Thymus (tissue), 11 donors: ENCODE measurements around the gene GPR35. TPM values are rescaled to one million over a fixed set of nuclear protein-coding genes. Genes with fewer than 3 reads are reported as not detected.

Source experiments
- DNase-seq, 9 donors: peaks; one replicate each; pipeline ENCODE4 v3.0.0-alpha.2; 2013; ENCODE audit warnings: low spot score in 9 of 9, low read depth in 6 of 9, missing footprints in 1 of 9
- H3K27ac ChIP-seq, 2 donors: one replicate each; pipeline ENCODE4 v1.5.1; 2013; ENCODE audit warnings: control low read depth in 1 of 2, low read depth in 1 of 2, low read length in 1 of 2, mild to moderate bottlenecking in 1 of 2, moderate library complexity in 1 of 2
- H3K27me3 ChIP-seq, 2 donors: one replicate each; pipeline ENCODE4 v1.5.1; 2013; ENCODE audit warnings: low read length in 1 of 2; ENCODE audit not compliant: control insufficient read depth in 2 of 2, insufficient read depth in 1 of 2
- H3K36me3 ChIP-seq, 2 donors: one replicate each; pipeline ENCODE4 v1.5.1; 2013; ENCODE audit warnings: low read length in 1 of 2, mild to moderate bottlenecking in 1 of 2, moderate library complexity in 1 of 2; ENCODE audit not compliant: control insufficient read depth in 2 of 2, insufficient read depth in 2 of 2
- H3K4me1 ChIP-seq, 2 donors: one replicate each; pipeline ENCODE4 v1.5.1; 2013; ENCODE audit warnings: low read length in 2 of 2; ENCODE audit not compliant: control insufficient read depth in 2 of 2, insufficient read depth in 2 of 2
- H3K4me3 ChIP-seq, 2 donors: one replicate each; pipeline ENCODE4 v1.5.1; 2013; ENCODE audit warnings: low read length in 2 of 2, control low read depth in 1 of 2, mild to moderate bottlenecking in 1 of 2
- H3K9me3 ChIP-seq, 2 donors: one replicate each; pipeline ENCODE4 v1.5.1; 2013; ENCODE audit warnings: low read length in 1 of 2, mild to moderate bottlenecking in 1 of 2; ENCODE audit not compliant: control insufficient read depth in 2 of 2, insufficient read depth in 1 of 2
- WGBS: extraction: QIAGEN DNeasy Blood & Tissue Kit; methylation state at CpG from one replicate; pipeline ENCODE4 v1.1.7; 2013; 5-methylcytosine and 5-hydroxymethylcytosine counted together
- polyA plus RNA-seq: library from polyadenylated mRNA; stranded (reverse); fragments of 200-250 nt; gene quantifications from one replicate; pipeline ENCODE4 v1.2.3, GENCODE V29; 2013
- total RNA-seq: library from RNA; stranded (reverse); fragments of 120-200 nt; gene quantifications from one replicate; pipeline ENCODE4 v1.2.4, GENCODE V29; 2013
- donor health status: healthy.

The GPR35 gene
- total and polyA plus RNA-seq, 2 donors, result 5.9 to 21.8 TPM

- Histone ChIP-seq H3K4me3 (no peak overlapping the region), H3K4me1 (peaks cover 0 to 63% of the 10 kb centered on the region in 2 donors), H3K27ac (no peak overlapping the region), H3K36me3 (no peaks in the 10 kb centered on the region), H3K9me3 (no peaks in the 10 kb centered on the region), H3K27me3 (no peaks in the 10 kb centered on the region)
- 66% methylated on average over 24 of the region's 24 CpGs for WGBS
- DNase-seq, result no peak
These were observed 1.0 kb upstream of the GPR35 start for GRCh38 chr2:240624011-240624949.

DNA sequence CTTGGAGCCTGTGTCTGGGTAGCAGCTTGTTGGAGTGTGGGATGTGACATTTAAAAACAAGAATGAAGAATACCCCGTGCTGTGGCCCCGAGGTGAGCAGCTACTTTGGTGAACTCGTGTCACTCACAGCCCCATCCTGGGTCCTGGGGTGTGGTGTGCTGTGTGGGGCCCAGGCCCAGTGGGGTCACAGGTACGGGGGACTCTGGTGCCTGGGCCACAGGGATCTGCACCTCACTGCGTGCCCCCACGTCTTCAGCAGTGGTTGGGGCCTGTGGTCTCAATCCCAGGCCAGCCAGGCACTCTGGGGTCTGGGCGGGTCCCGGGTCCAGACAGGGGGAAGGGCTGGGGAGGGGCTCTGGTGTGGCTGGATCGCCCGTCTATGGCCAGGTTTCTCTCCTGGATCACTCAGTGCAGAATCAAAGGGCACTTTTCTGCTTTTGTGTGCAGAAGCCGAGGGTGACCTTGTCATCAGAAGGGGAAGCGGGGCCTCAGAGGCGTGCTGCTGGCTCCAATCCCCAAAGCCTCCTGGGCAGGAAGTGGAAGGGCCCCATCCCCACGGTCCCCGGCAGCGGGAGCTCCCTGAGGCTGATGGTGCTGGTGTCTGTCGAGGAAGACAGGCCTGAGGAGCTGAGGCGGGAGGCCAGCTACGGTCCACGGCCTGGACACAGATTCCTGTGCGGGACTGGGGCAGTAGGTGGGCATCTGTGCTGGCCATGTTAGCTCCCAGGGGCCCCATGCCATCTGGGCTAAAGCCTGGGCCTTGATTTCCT lies 1.4 kb downstream of the GPR35 start:
- H3K27ac ChIP-seq, result peak overlapping the region in 1 of 2 donors; percentile 4
- 47% methylated on average over 21 of the region's 21 CpGs for WGBS
- H3K4me1 ChIP-seq, result peaks cover 0 to 47% of the 10 kb centered on the region in 2 donors
- H3K9me3 ChIP-seq, result peaks cover 0 to 3% of the 10 kb centered on the region in 2 donors
- H3K36me3 ChIP-seq, result no peaks in the 10 kb centered on the region
- H3K27me3 ChIP-seq, result no peaks in the 10 kb centered on the region
- H3K4me3 ChIP-seq, result no peak overlapping the region
- peak in 4 of 9 donors; percentile 15 to 53 (median 36) for DNase-seq

DNA sequence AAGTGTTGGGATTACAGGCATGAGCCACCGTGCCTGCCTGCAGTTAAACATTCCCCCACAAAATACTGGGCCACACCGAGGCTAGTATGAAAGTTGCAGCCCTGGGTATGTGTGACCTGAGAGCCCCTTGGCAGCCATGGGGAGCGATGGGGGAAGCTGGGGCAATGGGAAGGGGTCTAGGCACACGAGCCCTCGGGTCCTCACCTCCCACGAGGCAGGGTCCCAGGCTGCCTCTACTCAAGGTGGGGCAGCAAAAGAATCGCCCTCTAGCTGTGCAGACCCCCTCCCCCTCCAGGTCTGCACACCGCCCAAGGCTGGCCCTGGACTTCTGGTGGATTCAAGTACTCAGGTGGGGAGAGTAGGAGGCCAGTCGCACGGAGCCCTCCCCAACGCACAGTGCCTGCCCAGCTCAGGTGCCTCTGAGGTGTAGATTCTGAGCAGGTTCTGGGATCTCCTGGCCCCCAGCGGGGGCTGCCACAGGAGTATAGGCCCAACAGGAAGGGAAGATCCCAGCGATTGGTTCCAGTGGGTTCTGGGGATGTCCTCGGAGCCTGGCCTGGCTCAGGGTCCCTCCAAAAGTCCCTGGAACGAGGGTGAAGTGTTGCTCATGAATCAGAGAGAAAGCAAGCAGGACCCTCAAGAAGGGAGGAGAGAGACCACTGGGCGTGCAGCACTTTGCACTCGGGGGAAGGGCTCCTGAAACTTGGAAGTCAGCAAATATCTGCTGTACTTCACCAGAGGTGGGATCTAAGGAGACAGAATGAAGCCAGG lies 2.6 kb downstream of the GPR35 start:
- Histone ChIP-seq H3K4me1 (peaks cover 0 to 35% of the 10 kb centered on the region in 2 donors), H3K36me3 (no peaks in the 10 kb centered on the region), H3K9me3 (peaks cover 0 to 13% of the 10 kb centered on the region in 2 donors), H3K27ac (no peak overlapping the region), H3K4me3 (no peak overlapping the region), H3K27me3 (no peaks in the 10 kb centered on the region)
- 95% methylated on average over 17 of the region's 17 CpGs for WGBS
- no peak for DNase-seq

- peaks cover 0 to 13% of the 10 kb centered on the region in 2 donors for H3K9me3 ChIP-seq
- WGBS, result 95% methylated on average over 7 of the region's 7 CpGs
- H3K27ac ChIP-seq, result no peak overlapping the region
- H3K4me1 ChIP-seq, result peaks cover 0 to 32% of the 10 kb centered on the region in 2 donors
- H3K27me3 ChIP-seq, result no peaks in the 10 kb centered on the region
- no peak overlapping the region for H3K4me3 ChIP-seq
- no peak for DNase-seq
- H3K36me3 ChIP-seq, result no peaks in the 10 kb centered on the region
These were observed 3.2 kb downstream of the GPR35 start for GRCh38 chr2:240628507-240628807.

- WGBS, result 92% methylated on average over 20 of the region's 20 CpGs
- no peak for DNase-seq
- H3K27ac ChIP-seq, result no peak overlapping the region
- no peaks in the 10 kb centered on the region for H3K27me3 ChIP-seq
- no peaks in the 10 kb centered on the region for H3K36me3 ChIP-seq
- peaks cover 0 to 29% of the 10 kb centered on the region in 2 donors for H3K4me1 ChIP-seq
- H3K4me3 ChIP-seq, result no peak overlapping the region
- peaks cover 0 to 18% of the 10 kb centered on the region in 2 donors for H3K9me3 ChIP-seq
These were observed 3.7 kb downstream of the GPR35 start for GRCh38 chr2:240628808-240629618.

GRCh38 chr2:240629619-240629967 lies 4.3 kb downstream of the GPR35 start:
- H3K27ac ChIP-seq, result no peak overlapping the region
- no peak for DNase-seq
- 96% methylated on average over 5 of the region's 5 CpGs for WGBS
- H3K4me1 ChIP-seq, result peaks cover 0 to 26% of the 10 kb centered on the region in 2 donors
- no peaks in the 10 kb centered on the region for H3K36me3 ChIP-seq
- no peak overlapping the region for H3K4me3 ChIP-seq
- H3K27me3 ChIP-seq, result no peaks in the 10 kb centered on the region
- peaks cover 0 to 22% of the 10 kb centered on the region in 2 donors for H3K9me3 ChIP-seq

GRCh38 chr2:240629968-240630770 lies 4.9 kb downstream of the GPR35 start:
- H3K36me3 ChIP-seq, result no peaks in the 10 kb centered on the region
- H3K4me3 ChIP-seq, result no peak overlapping the region
- 96% methylated on average over 50 of the region's 50 CpGs for WGBS
- DNase-seq, result no peak
- peaks cover 0 to 20% of the 10 kb centered on the region in 2 donors for H3K4me1 ChIP-seq
- H3K9me3 ChIP-seq, result peaks cover 2 to 26% of the 10 kb centered on the region in 2 donors
- H3K27ac ChIP-seq, result no peak overlapping the region
- H3K27me3 ChIP-seq, result no peaks in the 10 kb centered on the region
